ENCODE data around the gene RBP5.

The RBP5 gene

DNA sequence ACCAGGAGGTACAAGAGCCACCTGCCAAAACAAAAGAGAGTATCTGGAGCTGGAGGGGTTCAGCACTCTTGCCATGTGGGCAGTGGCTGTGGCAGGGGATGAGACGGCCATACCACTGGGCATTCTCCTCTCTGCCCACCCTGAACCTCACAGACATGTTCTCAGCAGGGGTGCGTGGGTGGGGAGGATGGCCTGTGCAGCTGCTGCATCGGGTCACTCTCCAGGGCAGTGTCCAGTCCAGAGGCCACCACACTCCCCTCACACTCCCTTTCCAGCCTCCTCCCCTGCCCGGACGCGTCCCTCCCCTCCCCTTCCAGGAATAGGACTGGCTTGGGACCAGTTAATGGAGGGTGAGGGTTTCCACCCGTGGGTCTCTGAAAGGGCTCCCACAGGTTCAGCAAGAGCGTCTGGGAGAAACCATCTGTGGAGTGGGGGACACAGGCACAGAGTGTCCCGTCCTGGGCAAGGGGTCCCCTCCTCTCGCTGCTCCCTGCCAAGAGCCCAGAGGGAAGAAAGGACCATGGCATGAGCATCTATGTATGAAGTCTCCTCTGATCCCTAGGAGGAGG is 36.9 kb downstream of the RBP5 start:
- no peak overlapping the region for H3K4me3 ChIP-seq (ENCODE audit: low read depth, low read length)
- no peak for DNase-seq (ENCODE audit: low read depth)

DNA sequence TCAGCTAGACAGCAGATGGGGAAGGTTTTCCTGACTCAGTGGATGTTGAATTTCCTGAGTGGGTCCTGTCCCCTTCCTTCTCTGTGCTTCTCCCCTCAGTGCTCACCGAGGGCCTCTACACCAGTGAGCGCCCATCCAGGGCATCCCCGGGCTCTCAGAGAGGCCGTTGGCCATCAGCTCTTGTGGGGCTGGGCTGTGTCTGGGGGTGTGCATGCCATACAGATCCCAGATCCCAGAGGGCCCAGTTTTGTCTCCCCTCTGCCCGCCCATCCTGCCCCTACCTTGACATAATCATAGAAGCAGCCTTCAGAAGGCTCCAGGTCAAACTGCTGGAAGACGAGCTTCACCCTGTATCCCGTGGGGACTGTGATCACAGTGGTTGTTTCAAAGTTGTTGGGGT is 37.5 kb downstream of the RBP5 start:
- H3K4me3 ChIP-seq (ENCODE audit: low read depth, low read length), result no peak overlapping the region
- TF ChIP-seq, protein P1, sequence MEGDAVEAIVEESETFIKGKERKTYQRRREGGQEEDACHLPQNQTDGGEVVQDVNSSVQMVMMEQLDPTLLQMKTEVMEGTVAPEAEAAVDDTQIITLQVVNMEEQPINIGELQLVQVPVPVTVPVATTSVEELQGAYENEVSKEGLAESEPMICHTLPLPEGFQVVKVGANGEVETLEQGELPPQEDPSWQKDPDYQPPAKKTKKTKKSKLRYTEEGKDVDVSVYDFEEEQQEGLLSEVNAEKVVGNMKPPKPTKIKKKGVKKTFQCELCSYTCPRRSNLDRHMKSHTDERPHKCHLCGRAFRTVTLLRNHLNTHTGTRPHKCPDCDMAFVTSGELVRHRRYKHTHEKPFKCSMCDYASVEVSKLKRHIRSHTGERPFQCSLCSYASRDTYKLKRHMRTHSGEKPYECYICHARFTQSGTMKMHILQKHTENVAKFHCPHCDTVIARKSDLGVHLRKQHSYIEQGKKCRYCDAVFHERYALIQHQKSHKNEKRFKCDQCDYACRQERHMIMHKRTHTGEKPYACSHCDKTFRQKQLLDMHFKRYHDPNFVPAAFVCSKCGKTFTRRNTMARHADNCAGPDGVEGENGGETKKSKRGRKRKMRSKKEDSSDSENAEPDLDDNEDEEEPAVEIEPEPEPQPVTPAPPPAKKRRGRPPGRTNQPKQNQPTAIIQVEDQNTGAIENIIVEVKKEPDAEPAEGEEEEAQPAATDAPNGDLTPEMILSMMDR (IDR thresholded peaks at IDR 0.05; ENCODE audit: low read depth, low read length), result no peak
- TF ChIP-seq POLR2A (IDR thresholded peaks at IDR 0.05; ENCODE audit: extremely low read depth, insufficient read length) (no peak), MYC (IDR thresholded peaks at IDR 0.05; ENCODE audit: low read depth, low read length) (no peak)
- TF ChIP-seq, protein P2, sequence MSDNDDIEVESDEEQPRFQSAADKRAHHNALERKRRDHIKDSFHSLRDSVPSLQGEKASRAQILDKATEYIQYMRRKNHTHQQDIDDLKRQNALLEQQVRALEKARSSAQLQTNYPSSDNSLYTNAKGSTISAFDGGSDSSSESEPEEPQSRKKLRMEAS (IDR thresholded peaks at IDR 0.05; ENCODE audit: low read depth, low read length), result no peak
- DNase-seq (ENCODE audit: low read depth), result no peak

More for the DNA sequence above, 36.9 kb downstream of the RBP5 start:
- TF ChIP-seq, protein P1 (IDR thresholded peaks at IDR 0.05; ENCODE audit: low read depth, low read length), result no peak
- no peak for TF ChIP-seq MYC (IDR thresholded peaks at IDR 0.05; ENCODE audit: low read depth, low read length)
- TF ChIP-seq, protein P2 (IDR thresholded peaks at IDR 0.05; ENCODE audit: low read depth, low read length), result no peak
- no peak for TF ChIP-seq POLR2A (IDR thresholded peaks at IDR 0.05; ENCODE audit: extremely low read depth, insufficient read length)

DNA sequence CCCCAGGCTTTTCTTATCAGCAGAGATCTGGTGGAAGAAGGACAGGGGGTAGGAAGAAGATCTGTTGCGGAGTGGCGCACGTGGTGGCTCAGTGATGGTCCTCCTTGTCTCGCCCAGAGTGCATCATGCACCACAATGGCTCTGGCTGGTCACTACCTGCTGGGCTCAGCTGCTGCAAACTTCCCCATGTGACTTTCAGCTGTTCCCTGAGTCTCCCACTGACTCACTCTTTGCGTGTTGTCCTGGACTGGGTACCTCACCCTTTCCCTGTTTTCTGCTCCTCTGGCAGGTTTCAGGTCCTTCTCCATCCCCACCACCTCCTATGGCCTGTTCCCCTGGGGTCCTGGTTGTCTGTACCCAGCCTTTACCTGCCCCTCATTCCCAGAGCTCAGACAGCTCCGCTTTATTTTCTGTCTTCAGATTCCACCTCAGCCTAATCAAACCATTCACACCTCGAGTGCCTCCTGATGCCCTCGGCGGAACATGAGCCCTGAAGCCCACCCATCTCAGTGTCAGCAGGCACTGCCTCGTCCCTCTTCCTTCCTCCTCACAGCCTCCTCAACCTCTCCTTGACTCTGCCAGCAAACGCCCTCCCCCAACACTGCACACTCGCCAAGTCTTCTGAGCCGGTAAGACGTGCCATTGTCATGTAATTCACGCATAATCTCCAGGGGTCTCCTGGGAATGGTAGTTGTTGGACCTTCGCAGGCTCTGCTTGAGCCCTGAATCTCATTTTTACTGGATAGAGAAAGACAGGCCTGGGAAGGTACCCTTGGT is 38.3 kb downstream of the RBP5 start:
- no peak for DNase-seq (ENCODE audit: low read depth)
- H3K4me3 ChIP-seq (ENCODE audit: low read depth, low read length), result no peak overlapping the region
- TF ChIP-seq, protein P2 (IDR thresholded peaks at IDR 0.05; ENCODE audit: low read depth, low read length), result no peak
- TF ChIP-seq, protein P1 (IDR thresholded peaks at IDR 0.05; ENCODE audit: low read depth, low read length), result no peak
- TF ChIP-seq MYC (IDR thresholded peaks at IDR 0.05; ENCODE audit: low read depth, low read length), result no peak
- TF ChIP-seq POLR2A (IDR thresholded peaks at IDR 0.05; ENCODE audit: extremely low read depth, insufficient read length), result no peak

DNA sequence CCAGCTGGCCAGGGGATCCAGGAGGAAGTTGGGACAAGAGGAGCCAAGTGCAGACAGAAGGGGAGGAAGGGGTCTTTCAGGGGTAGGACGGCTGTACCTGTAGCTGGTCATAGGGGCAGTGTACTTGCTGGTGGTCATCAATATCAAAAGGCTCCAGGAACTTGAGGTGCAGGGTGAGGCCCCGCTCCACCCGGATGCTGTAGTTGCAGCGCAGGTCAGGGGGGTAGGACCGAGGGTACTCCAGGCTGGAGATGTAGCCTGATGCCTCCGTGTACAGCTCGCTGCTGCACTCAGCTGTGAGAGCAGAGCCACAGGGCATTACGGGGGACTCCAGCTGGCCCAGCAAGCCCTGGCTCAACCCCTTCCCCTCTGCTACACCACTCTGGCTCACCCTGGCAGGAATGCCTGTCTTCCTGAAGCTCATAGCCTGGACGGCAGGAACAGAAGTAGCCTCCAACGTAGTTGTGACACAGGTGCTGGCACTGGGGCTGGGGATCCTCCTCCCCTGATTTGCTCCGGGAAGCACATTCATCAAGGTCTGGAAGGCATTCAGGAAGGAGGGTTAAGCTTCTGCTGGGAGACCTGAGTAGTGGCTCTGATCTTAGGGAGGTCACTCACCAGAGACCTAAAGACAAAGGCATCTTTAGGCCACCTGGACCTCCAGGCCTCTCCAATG is 39.4 kb downstream of the RBP5 start:
- TF ChIP-seq, protein P2 (IDR thresholded peaks at IDR 0.05; ENCODE audit: low read depth, low read length), result no peak
- TF ChIP-seq POLR2A (IDR thresholded peaks at IDR 0.05; ENCODE audit: extremely low read depth, insufficient read length), result no peak
- no peak for TF ChIP-seq MYC (IDR thresholded peaks at IDR 0.05; ENCODE audit: low read depth, low read length)
- TF ChIP-seq, protein P1 (IDR thresholded peaks at IDR 0.05; ENCODE audit: low read depth, low read length), result no peak
- no peak overlapping the region for H3K4me3 ChIP-seq (ENCODE audit: low read depth, low read length)
- no peak for DNase-seq (ENCODE audit: low read depth)

DNA sequence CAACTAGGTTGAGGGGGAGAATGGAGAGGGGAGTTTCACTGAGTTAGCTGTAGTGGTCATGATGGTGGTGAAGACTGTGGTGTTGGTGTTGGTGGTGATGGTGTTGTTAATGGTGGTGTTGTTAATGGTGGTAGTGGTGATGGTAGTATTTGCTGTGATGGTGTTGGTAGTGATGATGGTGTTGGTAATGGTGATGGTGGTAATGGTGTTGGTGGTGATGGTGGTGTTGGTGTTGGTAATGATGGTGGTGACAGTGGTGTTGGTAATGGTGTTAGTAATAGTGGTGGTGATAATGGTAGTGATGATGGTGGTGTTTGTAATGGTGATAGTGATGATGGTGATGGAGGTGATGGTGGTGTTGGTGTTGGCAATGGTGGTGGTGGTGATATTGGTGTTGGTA is 45.6 kb downstream of the RBP5 start:
- no peak for DNase-seq (ENCODE audit: low read depth)
- TF ChIP-seq, protein P1 (IDR thresholded peaks at IDR 0.05; ENCODE audit: low read depth, low read length), result no peak
- TF ChIP-seq MYC (IDR thresholded peaks at IDR 0.05; ENCODE audit: low read depth, low read length) (no peak), POLR2A (IDR thresholded peaks at IDR 0.05; ENCODE audit: extremely low read depth, insufficient read length) (no peak)
- TF ChIP-seq, protein P2 (IDR thresholded peaks at IDR 0.05; ENCODE audit: low read depth, low read length), result no peak
- H3K4me3 ChIP-seq (ENCODE audit: low read depth, low read length), result no peak overlapping the region
